ENCODE data around the gene POU6F1. TPM values are rescaled to one million over a fixed set of nuclear protein-coding genes. Genes with fewer than 3 reads are reported as not detected.
A peak's percentile ranks its signal among the peaks of the same experiment; 100 is the strongest.

The POU6F1 gene
- total and polyA plus RNA-seq, 9 of the 15 experiments (the other 6 are each of a cell fraction or from before 2014, with no cell fraction given) = 0.14 to 3.3 (median 1.1) TPM

DNA sequence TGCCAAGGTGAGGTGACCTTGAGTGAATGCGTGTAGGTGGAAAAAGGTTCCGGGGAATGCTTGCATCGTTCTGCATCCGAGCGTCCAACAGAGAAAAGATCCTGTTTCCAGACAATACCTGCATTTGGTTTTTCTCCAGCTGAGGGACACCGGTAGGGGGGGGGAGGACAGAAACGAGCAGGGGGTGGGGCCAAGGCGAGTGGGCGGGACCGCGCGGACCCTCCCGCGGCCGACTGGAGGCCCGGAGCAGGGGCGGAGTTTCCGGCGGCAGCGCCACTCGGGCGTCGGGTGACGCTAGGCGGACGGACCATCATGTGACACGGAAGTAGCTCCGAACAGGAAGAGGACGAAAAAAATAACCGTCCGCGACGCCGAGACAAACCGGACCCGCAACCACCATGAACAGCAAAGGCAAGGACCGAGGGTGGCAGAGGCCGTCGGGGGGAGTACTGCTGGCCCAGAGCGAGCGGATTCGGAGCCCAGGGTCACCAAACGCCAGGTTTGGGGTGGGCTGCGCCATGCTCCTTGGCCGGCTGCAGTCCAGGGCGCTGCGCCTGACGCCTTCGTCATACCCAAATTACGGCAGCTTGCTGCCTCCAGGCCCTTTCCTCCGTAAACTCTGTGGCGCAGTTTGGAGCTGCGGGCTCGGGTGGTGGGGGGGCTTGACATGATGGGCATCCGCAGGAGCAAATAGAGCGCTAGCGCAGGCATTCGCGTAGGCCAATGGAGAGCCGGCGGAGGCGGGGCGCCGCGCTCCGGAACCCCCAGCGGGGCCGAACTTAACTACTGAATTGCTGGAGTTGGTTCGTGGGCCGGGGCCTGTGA is 20.9 kb upstream of the POU6F1 start, which contains the start of gene DAZAP2 (continued):
- TF ChIP-seq PPARD (CRISPR knock-in tag; IDR thresholded peaks at IDR 0.05) = no peak
- TF ChIP-seq ZBTB7A (IDR thresholded peaks at IDR 0.05; ENCODE audit: borderline replicate concordance, control insufficient read depth, low read depth, low read length) = peak; percentile 73; the same call in 1 of the 2 replicates
- TF ChIP-seq ZSCAN29 (IDR thresholded peaks at IDR 0.05) = 0 out of 2 replicates have a peak, but pooled peaks have one; percentile 13
- no peak for TF ChIP-seq NR3C1 (CRISPR knock-in tag; IDR thresholded peaks at IDR 0.05)
- no peak for TF ChIP-seq DACH1 (IDR thresholded peaks at IDR 0.05; ENCODE audit: partially characterized antibody)
- no peak for TF ChIP-seq WHSC1 (IDR thresholded peaks at IDR 0.05; ENCODE audit: low read length)
- TF ChIP-seq, protein P1, sequence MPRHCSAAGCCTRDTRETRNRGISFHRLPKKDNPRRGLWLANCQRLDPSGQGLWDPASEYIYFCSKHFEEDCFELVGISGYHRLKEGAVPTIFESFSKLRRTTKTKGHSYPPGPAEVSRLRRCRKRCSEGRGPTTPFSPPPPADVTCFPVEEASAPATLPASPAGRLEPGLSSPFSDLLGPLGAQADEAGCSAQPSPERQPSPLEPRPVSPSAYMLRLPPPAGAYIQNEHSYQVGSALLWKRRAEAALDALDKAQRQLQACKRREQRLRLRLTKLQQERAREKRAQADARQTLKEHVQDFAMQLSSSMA (CRISPR knock-in tag; IDR thresholded peaks at IDR 0.05) = peak; percentile 78
- 0 out of 2 replicates have a peak, but pooled peaks have one; percentile 39 for TF ChIP-seq ZNF431 (CRISPR knock-in tag; IDR thresholded peaks at IDR 0.05)
- TF ChIP-seq ZNF780A (CRISPR knock-in tag; IDR thresholded peaks at IDR 0.05) = no peak
- TF ChIP-seq CBFA2T2 (conservative IDR thresholded peaks at IDR 0.05) = peak; percentile 54
- TF ChIP-seq CEBPG (CRISPR knock-in tag; IDR thresholded peaks at IDR 0.05) = no peak
- no peak for TF ChIP-seq CEBPG (tag; conservative IDR thresholded peaks at IDR 0.05 in 1 of 2, IDR thresholded peaks at IDR 0.05 in 1 of 2)
- no peak for TF ChIP-seq U2AF2 (optimal IDR thresholded peaks at IDR 0.05; ENCODE audit: low read depth, low read length)
- TF ChIP-seq ZC3H11A (IDR thresholded peaks at IDR 0.05; ENCODE audit: low read depth, low read length) = no peak
- TF ChIP-seq, protein P2, sequence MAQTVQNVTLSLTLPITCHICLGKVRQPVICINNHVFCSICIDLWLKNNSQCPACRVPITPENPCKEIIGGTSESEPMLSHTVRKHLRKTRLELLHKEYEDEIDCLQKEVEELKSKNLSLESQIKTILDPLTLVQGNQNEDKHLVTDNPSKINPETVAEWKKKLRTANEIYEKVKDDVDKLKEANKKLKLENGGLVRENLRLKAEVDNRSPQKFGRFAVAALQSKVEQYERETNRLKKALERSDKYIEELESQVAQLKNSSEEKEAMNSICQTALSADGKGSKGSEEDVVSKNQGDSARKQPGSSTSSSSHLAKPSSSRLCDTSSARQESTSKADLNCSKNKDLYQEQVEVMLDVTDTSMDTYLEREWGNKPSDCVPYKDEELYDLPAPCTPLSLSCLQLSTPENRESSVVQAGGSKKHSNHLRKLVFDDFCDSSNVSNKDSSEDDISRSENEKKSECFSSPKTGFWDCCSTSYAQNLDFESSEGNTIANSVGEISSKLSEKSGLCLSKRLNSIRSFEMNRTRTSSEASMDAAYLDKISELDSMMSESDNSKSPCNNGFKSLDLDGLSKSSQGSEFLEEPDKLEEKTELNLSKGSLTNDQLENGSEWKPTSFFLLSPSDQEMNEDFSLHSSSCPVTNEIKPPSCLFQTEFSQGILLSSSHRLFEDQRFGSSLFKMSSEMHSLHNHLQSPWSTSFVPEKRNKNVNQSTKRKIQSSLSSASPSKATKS (CRISPR knock-in tag; IDR thresholded peaks at IDR 0.05) = no peak
- TF ChIP-seq, protein P3, sequence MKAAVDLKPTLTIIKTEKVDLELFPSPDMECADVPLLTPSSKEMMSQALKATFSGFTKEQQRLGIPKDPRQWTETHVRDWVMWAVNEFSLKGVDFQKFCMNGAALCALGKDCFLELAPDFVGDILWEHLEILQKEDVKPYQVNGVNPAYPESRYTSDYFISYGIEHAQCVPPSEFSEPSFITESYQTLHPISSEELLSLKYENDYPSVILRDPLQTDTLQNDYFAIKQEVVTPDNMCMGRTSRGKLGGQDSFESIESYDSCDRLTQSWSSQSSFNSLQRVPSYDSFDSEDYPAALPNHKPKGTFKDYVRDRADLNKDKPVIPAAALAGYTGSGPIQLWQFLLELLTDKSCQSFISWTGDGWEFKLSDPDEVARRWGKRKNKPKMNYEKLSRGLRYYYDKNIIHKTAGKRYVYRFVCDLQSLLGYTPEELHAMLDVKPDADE (conservative IDR thresholded peaks at IDR 0.05; ENCODE audit: control insufficient read depth, low read depth, low read length) = peak; percentile 80
- no peak for TF ChIP-seq HOXB6 (CRISPR knock-in tag; IDR thresholded peaks at IDR 0.05; ENCODE audit: borderline replicate concordance)
- no peak for TF ChIP-seq POLR3A (IDR thresholded peaks at IDR 0.05; ENCODE audit: borderline replicate concordance, extremely low read depth, insufficient read depth, insufficient read length)
- TF ChIP-seq BCL6 (CRISPR knock-in tag; IDR thresholded peaks at IDR 0.05) = no peak
- TF ChIP-seq CBX3 (IDR thresholded peaks at IDR 0.05; ENCODE audit: borderline replicate concordance in 1 of 2, low read length in 2 of 2) = no peak; a peak in 1 of 3 replicates
- TF ChIP-seq RNF2 (IDR thresholded peaks at IDR 0.05) = no peak; the same call in 1 of the 2 replicates
- TF ChIP-seq PCBP1 (IDR thresholded peaks at IDR 0.05; ENCODE audit: low read depth, low read length, poor library complexity, severe bottlenecking) = peak; percentile 58
- 0 out of 2 replicates have a peak, but pooled peaks have one; percentile 40 for TF ChIP-seq POLR2AphosphoS2 (IDR thresholded peaks at IDR 0.05; ENCODE audit: low read length)
- no peak for TF ChIP-seq NR1H2 (CRISPR knock-in tag; IDR thresholded peaks at IDR 0.05)

All from K562 (cell line).